Effector CD8-positive, alpha-beta T cell (primary cell): ENCODE measurements around the gene PRAC2.

Source experiments
- DNase-seq: peaks from one replicate; lab custom pipeline; 2025; lab: John Stamatoyannopoulos, UW

PRAC2 gene

GRCh38 chr17:48720266-48721008 lies 2.5 kb upstream of the PRAC2 start:
- no peak for DNase-seq

DNA sequence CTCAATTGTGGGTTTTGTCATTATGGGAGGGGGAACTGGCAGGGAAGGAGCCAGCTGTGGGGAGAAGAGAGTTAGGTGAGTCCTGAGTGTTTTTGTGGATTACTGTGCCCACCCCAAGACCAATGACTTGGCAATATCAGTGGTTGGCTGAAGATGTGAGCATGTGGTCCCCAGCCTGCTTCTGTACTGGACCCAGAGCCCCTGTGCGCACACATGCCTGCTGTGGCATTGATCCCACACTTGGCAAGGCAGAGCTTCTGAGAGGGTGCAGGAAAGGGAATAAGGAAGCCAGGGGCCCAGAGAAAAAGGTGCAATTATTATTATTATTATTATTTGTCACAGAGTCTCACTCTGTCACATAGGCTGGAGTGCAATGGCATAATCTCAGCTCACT lies 2.0 kb upstream of the PRAC2 start:
- DNase-seq, result no peak

- DNase-seq, result no peak
These were observed 631 bp upstream of the PRAC2 start, which contains the start of gene PRAC1 for GRCh38 chr17:48722201-48722907. PRAC1 (minus strand) TSS chr17:48722518; CDS start chr17:48722392, 126 bp downstream.

GRCh38 chr17:48723423-48724250 lies 652 bp downstream of the PRAC2 start:
- no peak for DNase-seq

DNA sequence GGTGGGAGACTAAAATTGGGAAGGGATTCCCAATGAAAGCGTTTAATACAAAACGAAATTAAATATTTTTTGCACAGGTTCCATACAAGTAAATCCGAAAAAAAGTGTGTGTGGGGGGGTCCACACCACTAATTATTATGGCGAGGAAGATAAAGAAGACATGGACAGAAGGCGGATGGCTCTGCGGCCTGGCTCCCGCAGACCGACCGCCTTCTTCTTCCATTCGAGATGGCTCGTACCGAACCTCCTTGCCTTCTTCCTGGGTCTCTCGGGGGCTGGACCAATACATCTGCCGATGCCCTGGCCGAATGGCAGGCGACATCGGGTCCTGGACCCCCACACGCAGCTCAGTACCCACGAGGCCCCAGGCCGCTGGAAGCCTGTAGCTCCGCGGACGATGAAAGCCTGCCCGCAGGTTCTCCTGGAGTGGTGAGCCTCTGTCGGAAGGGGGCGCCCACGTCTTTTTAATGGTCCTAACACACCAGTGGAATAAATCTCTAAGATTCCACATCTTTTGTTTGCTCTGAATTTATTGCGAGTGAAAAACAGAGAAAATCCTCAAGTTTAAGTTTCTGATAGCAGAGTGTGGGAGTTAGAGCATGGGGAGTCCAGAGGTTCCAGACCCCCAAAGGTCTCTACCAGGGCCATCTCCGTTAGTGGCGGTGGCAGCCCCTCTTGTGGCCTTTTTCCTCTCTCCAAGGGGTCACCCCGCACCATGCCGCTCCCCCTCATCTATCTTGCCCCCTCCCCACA lies 1.4 kb downstream of the PRAC2 start:
- DNase-seq, result peak; percentile 65

DNA sequence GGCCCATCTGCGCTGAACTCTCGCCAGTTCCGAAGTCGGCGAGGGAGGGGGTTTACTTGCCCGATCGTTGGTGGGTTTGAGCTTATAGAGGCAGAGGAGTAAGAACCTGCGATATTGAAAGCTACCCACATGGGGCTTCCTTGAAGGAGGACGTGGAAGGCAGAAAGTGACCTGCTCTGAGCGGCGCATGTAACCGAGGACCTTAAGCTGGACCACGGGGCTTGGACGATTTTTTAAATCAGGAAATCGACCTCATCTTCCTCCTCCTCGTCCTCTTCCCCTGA lies 2.0 kb downstream of the PRAC2 start:
- no peak for DNase-seq

DNA sequence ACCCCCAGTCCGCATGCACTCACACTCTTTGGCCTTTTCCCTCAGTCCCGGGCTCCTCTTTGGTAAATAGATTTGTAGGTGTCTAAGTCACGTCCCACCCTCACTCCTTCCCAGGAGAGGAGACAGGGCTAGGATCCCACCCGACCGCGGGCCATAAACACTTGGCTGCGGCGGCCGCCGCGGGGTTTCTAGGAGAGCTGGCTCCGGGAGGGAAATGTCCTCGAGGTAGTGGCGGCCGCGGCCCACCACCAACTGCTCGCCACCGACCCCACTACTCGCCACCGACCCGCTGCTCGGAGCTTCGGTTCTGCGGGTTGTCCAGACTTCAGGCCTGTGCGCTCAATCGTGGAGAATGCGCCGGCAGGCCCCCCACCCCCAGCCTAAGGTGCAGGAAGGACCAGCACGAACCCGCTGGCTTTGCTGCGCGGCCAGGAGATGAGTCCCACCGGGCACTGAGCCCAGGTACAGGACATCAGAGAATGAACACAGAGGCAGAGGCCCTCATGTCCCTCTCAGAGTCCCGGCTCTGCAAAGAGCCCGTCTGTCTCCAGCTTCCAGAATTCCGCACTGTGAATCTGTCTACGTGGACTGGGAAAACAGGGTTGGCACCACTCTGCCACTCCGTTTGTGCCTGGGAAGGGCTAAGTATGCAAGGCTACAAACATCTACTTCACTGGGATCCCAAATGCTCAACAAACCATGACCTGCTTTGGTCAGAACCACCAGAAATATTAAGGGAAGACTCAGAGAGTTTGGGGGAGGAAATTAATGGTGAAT lies 2.5 kb downstream of the PRAC2 start:
- no peak for DNase-seq

GRCh38 chr17:48726114-48726915 lies 3.3 kb downstream of the PRAC2 start:
- no peak for DNase-seq

- no peak for DNase-seq
These were observed 3.9 kb downstream of the PRAC2 start for GRCh38 chr17:48726916-48727286.

DNA sequence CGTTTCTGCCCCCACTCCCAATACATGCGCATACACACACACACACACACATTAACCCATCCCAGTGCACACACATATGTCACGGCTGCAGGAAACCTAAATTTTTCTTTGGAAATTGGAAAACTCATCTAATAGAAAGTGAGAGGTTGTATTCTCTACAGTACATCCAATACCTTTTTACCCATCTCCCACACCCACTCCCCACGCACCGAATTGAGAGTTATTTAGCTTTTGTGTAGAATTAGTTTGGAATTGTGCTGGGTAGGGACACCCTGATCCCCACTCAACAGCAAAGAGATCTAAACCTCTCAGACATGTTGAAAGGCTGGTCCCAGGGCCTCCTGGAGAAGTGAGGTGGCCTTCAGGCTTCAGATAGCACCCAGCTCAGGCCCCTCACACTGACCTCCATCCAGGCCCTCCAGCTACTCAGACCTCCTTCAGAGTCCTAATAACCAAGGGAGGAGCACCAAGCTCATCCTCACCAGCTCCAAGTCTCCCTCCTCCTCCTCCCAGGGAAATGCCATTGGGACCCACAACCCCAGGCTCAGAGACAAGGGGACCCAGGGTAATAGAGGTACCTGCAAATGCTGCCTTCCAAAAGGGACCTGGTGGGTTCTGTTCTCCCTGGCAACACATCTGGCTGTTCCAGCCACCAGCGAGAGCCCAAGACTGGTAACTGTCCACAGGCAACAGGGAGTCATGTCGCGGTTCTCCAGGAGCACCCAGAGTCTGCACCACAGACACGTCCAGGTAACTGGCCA lies 4.6 kb downstream of the PRAC2 start:
- DNase-seq, result no peak

DNA sequence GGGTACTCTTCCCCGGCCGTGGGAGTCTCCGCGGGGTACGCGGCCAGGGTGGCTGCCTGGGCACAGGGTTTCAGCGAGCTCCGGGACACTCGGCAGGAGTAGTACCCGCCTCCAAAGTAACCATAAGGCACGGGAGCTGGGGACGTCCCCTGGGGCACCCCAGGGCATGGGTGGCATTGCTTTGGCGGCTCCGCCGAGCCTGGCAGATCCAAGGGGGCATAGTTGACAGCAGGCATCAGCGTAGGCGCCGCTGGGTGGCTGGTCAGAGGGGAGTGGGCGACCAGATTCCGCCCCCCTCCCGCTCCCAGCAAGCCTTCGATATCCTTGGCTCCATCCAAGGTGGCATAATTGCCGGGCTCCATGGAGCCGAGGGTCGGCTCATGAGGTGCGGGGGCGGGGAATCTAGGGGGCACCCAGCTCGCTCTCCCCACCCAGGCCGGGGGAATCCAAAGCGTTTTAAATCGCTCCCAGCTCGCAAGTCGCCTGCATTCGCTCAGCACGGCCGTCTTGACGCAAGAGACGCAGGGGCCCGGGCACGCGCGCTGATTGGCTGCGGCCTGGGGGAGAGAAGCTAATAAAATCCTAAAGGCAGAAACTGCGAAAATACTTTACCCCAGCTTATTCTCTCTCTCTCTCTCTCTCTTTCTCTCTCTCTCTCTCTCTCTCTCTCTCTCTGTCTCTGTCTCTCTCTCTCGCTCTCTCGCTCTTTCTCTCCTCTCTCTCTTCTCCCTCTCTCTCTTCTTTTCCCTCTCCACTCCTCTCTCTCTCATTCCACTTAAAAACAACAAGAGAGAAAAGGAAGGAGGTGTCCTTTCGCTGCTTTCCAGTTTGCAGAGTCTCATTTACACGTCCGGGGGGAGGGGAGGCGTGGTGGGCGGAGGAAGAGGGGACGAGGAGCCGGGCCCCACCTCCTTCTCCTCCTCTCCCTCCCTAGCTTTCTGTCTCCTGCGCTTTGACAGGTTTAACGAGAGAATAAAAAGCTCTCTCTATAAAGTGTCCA lies 5.5 kb downstream of the PRAC2 start, which contains the start of gene HOXB13:
TSS of gene HOXB13 (minus strand) at position 519 of the 1,000 bp plus-strand sequence. CDS start at position 362, 157 bp downstream.
- peak; percentile 15 for DNase-seq

DNA sequence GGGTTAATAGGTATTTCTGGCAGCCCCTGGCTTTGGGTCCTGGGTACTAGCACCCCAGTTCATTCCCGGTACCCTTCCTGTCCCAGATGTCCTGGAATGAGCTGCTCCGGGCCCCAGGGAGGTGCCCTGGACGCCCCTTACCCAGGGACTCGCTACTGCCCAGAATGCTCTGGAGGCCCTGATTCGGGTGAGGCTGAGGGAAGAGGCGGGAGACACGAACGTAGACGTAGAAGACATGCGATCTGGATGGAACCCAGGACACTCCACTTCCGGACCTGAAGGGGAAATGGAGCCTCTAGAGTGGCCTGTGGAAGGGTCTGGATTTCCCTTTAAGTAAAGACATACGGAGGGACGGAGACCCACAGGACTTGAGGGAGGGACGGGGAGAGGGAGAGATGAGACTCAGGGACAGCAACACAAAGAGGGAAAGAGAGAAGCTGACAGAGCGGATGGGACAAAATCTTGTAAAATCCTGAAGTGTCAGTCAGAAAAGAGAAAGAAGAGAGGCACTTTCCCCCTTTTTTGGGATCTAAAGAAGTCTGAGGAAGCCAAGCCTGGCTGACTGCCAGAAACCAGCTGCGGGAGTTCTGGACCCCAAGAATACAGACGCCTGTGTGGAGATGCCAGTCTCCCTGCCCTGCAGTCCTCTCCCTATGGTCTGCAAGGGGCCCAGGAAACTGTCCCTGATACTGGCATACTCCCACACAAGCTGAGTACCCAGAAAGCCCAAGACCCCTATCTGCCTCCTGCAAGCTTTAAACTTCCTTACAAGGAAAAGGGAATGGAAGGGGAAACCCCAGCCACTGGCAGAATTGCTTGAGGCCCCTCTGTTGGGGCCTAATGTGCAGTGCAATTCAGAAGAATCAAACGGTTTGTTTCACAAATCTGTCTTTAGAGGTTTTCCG lies 6.6 kb downstream of the PRAC2 start:
- no peak for DNase-seq

DNA sequence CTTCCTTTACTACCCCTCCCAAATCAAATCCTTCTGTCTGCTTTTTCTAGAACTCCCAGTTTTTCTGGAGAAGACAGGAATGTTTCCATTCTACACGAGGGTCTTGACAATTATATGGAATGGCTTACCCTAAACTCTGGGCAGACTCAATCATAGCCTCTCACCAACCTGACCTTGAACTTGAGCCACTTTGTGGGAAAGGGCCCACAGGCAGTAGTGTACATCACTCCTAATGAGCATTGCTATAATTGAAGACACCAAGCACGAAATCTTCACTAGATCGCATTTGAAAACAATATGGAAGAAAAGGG lies 7.2 kb downstream of the PRAC2 start:
- DNase-seq, result no peak

GRCh38 chr17:48731355-48731754 lies 8.4 kb downstream of the PRAC2 start:
- no peak for DNase-seq

DNA sequence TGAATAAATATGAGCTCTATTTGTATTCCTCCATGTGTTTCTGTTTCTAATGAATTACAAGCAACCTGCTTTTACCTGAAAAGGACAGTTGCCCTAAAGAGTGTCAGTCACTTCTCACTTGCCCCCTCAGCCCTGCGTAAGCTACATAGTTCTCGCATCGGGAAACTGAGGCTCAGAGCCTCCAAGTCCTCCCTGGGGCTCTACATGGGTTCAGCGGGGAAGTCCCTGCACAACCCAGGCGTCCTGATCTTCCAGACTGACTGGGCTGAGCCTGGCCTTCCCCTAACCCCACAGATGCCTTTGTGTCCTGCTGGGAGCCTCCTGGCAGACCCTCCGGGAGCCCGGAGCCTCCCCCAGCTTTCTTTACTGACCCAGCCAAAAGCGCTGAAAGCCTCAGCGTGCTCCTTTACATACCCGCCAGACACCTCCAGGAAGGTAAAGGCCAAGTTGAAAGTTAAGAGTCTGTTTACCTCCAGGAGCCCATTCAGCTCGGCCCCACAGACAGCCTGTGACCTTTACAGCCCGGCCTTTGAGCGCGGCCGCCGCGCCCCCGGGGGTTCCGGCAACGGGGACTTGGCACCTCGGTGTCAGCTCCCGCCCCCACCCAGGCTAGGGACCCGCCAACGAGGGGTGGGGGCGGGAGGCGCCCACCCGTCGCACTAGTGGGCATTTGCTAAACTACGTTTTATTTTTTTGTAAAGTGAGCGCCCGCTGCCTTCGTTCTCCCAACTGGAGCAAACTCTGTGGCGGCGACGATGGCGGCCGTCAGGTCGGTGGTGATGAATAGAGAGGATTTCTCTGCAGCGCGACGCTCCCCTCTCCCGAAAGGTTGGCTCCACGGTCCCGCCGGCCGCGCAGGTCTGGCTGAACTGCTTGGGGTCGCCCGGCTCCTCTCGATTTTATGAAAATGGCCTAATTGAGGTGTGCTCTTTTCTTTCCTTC lies 10.0 kb downstream of the PRAC2 start:
- DNase-seq, result no peak

- no peak for DNase-seq
These were observed 10.8 kb downstream of the PRAC2 start for GRCh38 chr17:48733632-48734328.
